Right renal pelvis (tissue), 4 donors: ENCODE results near the gene PHACTR4. TPM values are rescaled to one million over a fixed set of nuclear protein-coding genes. Genes with fewer than 3 reads are reported as not detected.
A peak's percentile ranks its signal among the peaks of the same experiment; 100 is the strongest.
"Not testable (repeated sequence)": the region's sequence is repeated elsewhere in the genome, so short reads cannot be mapped to it uniquely, and the experiment has no call there.

Experiments used
- DNase-seq, 4 donors: peaks; one replicate each; pipeline ENCODE4 v3.0.0-alpha.2; 2013; ENCODE audit warnings: low read depth in 4 of 4, low spot score in 3 of 4, missing footprints in 1 of 4
- polyA plus RNA-seq, 4 donors: library from polyadenylated mRNA; unstranded; fragments of 120-200 nt; gene quantifications; one replicate each; pipeline ENCODE4 v1.2.1, GENCODE V29; 2013; ENCODE audit not compliant: insufficient read length in 4 of 4

Gene PHACTR4
- polyA plus RNA-seq, 4 donors: 70.8 to 99.2 (median 87.8) TPM

- DNase-seq: no peak
These were observed 58.5 kb downstream of the PHACTR4 start for GRCh38 chr1:28428012-28428411.

GRCh38 chr1:28428990-28429520 lies 59.5 kb downstream of the PHACTR4 start:
- no peak for DNase-seq

DNA sequence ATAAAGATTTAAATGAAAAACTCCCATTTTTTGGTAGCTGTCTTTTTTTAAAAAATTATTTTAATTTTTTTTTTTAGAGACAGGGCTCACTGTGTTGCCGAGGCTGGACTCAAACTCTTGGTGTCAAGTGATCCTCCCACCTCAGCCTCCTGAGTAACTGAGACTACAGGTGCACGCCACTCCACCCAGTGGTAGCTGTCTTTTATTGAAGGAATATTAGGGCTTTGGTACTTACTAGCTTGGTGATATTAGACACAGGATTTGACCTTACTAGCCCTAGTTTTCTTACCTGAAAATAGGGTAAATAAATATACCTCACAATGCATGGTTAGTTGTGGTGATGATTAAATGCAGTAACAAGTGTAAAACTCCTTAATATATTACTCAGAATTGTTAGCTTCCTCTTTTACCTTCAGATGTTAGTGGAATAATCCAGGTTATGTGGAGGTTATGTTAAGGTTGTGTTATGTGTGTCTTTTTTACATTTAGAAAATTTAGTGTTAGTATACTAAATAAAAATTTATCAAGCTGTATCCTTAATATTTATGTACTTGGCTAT lies 66.8 kb downstream of the PHACTR4 start:
- DNase-seq: no peak

DNA sequence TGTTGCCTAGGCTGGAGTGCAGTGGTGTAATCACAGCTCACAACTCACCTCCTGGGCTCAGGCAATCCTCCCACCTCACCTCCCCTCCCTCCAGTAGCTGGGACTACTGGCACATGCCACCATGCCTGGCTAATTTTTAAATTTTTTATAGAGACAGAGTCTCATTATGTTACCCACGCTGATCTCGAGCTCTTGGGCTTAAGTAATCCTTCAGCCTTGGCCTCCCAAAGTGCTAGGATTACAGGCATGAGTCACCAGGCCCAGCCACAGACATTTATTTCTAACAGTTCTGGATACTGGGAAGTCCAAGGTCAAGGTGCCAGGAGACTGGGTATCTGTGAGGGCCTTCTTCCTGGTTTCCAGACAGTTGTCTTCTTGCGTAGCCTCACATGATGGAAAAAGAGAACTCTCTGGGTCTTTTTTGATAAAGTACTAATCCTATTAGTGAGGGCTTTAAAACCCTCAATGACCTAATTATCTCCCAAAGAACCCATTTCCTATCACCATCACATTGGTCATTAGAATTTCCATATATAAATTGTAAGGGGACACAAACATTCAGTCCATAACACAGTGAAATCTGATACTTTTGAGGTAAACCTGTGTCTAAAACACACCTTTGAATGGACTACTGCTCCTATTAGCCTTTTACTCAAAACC lies 67.9 kb downstream of the PHACTR4 start:
- DNase-seq: no peak

GRCh38 chr1:28437924-28438699 lies 68.6 kb downstream of the PHACTR4 start:
- peak in 3 of 4 donors; percentile 35 to 55 (median 53) for DNase-seq

DNA sequence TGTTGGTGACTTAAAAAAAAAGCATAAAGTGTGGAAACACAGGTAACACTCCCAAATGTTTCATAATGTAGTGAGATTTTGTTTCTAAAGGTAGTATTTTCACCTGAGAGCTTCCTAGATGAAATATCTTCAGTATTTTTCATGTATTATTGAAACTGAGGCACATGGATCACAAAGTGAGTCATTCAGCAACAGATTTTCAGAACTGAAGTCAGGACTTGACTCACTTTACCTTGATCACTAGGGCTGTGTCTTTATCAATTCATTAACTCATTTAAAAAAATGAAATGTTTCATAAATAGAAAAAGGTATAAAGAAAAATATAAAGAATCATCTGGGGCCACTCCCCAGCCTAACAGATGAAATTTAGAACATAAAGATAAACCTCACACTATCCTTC lies 69.8 kb downstream of the PHACTR4 start:
- no peak for DNase-seq

- no peak for DNase-seq
These were observed 72.1 kb downstream of the PHACTR4 start for GRCh38 chr1:28441674-28442073.

- no peak for DNase-seq
These were observed 74.0 kb downstream of the PHACTR4 start for GRCh38 chr1:28443550-28443949.

- no peak for DNase-seq
These were observed 78.1 kb downstream of the PHACTR4 start for GRCh38 chr1:28447679-28448078.

GRCh38 chr1:28448094-28448611 lies 78.6 kb downstream of the PHACTR4 start:
- not testable (repeated sequence) for DNase-seq

GRCh38 chr1:28449904-28450303 lies 80.4 kb downstream of the PHACTR4 start:
- no peak for DNase-seq

GRCh38 chr1:28450561-28450960 lies 81.0 kb downstream of the PHACTR4 start:
- DNase-seq: no peak

DNA sequence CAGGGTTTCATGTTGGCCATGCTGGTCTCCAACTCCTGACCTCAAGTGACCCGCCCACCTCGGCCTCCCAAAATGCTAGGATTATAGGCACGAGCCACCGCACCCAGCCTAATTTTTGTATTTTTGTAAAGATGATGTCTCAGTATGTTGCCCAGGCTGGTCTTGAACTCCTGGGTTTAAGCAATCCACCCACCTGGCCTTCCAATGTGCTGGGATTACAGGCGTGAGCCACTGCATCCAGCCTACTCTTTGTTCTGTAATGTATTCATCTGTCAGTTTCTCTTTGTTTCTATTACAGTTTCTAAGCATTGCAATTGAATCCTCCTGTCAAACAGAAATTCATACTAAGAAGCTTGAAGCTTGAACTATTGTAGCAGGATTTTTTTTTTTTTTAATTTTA lies 81.5 kb downstream of the PHACTR4 start:
- DNase-seq: no peak

DNA sequence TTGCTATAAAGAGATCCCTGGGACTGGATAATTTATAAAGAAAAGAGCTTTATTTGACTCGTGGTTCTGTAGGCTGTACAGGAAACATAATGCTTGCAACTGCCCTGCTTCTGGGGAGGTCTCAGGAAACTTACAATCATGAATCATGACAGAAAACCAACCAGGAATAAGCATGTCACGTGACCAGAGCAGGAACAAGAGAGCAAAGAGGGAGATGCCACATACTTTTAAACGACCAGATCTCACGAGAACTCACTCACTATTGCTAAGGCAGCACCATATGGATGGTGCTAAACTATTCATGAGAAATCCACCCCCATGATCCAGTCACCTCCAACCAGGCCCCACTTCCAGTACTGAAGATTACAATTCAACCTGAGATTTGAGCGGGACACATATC lies 86.5 kb downstream of the PHACTR4 start:
- DNase-seq: no peak

GRCh38 chr1:28457678-28458077 lies 88.1 kb downstream of the PHACTR4 start:
- no peak for DNase-seq

GRCh38 chr1:28458237-28459228 lies 89.0 kb downstream of the PHACTR4 start:
- no peak for DNase-seq

GRCh38 chr1:28466226-28466778 lies 96.8 kb downstream of the PHACTR4 start:
- no peak for DNase-seq

DNA sequence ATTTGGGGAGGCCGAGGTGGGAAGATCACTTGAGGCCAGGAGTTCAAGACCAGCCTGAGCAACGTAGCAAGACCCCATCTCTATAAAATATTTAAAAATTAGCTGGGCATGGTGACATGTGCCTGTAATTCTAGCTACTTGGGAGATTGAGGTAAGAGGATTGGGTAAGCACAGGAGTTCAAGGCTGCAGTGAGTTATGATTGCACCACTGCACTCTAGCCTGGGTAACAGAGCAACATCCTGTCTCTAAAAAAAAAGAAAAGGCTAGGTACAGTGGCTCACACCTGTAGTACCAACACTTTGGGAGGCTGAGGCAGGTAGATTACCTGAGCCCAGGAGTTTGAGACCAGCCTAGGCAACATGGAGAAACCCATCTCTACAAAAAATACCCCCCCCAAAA lies 100.6 kb downstream of the PHACTR4 start:
- DNase-seq: no peak

DNA sequence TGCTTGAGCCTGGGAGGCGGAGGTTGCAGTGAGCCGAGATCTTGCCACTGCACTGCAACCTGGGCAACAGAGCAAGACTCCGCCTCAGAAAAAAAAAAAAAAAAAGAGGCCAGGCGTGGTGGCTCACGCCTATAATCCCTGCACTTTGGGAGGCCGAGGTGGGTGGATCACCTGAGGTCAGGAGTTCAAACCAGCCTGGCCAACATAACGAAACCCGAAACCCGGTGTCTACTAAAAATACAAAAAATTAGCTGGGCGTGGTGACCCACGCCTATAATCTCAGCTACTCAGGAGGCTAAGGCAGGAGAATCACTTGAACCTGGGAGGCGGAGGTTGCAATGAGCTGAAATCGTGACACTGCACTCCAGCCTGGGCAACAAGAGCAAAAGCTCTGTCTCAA lies 110.0 kb downstream of the PHACTR4 start:
- not testable (repeated sequence) for DNase-seq

GRCh38 chr1:28480308-28480707 lies 110.8 kb downstream of the PHACTR4 start:
- peak in 3 of 4 donors; percentile 11 to 36 (median 26) for DNase-seq
